HG03457 (cell line): ENCODE results near the gene ZNF473.

Experiments
- ATAC-seq: cut with Tn5 transposase; IDR thresholded peaks from one replicate; pipeline ENCODE4 v1.9.1; 2021; ENCODE audit warnings: moderate number of reproducible peaks; ENCODE audit not compliant: unreplicated experiment

Gene ZNF473

DNA sequence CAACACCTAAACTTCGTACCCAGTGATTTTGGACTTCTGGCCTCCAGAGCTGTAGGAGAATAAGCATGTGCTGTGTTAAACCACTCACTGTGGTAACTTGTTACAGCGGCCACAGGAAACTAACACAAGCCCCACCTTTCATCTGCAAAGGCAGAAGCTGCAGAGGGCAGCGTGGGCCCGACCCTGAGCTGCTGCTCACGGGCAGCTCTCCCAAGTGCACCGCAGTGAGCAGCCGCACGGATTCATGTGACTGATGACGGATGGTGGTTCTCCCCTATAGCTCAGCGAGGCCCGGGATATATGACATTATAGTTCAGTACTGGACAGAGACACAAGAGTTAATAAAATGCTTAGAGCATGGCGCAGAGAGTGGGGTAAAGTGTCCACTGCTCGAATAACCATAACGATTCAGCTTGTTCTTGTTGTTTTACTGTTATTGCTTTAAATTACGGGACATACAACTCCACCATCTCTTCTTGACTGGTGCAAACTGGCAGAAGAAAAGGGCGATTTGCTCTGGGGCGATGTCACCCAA is 22.5 kb upstream of the ZNF473 start:
- ATAC-seq: no peak

GRCh38 chr19:50003810-50004419 is 21.9 kb upstream of the ZNF473 start:
- ATAC-seq: no peak

GRCh38 chr19:50005428-50005827 is 20.4 kb upstream of the ZNF473 start:
- no peak for ATAC-seq

GRCh38 chr19:50007170-50007569 is 18.6 kb upstream of the ZNF473 start:
- ATAC-seq: no peak

GRCh38 chr19:50007947-50008346 is 17.9 kb upstream of the ZNF473 start:
- no peak for ATAC-seq

- ATAC-seq: no peak
These were observed 17.3 kb upstream of the ZNF473 start for GRCh38 chr19:50008532-50008931.

GRCh38 chr19:50016225-50016807 is 9.5 kb upstream of the ZNF473 start:
- ATAC-seq: no peak

DNA sequence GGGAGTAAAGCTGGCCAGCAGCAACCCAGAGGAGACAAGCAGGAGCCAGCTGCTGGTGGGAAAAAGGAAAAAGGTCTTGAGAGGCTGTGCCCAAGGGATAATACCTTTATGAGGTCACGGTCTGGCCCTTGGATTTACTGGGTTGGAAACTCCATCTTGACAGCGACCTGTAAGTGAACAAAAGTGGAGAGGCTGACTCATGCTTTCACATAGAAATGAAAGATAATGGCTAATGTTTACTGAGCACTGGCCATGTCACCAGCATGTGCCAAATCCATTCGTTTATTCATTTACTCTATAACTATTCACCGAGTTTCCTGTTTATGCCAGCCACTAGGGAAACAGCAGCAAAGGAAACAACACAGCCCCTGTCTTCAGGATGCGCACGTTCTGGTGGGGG is 5.3 kb upstream of the ZNF473 start:
- ATAC-seq: no peak

GRCh38 chr19:50022823-50023222 is 3.0 kb upstream of the ZNF473 start:
- no peak for ATAC-seq

DNA sequence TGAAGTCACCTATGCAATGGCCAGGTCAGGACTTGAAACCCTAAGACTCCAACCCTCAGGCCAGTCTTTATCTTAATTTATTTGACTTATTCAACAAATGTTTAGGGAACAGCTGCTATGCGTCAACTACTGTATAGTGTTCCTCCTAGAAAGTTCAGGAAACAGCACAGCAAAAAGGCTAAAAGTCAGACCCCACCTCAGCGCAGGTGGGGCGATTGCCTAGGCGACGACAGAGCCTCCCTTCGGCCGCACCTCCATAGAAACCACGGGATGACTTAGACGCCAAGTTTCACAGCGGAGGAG is 1.1 kb upstream of the ZNF473 start:
- peak; percentile 2 for ATAC-seq

DNA sequence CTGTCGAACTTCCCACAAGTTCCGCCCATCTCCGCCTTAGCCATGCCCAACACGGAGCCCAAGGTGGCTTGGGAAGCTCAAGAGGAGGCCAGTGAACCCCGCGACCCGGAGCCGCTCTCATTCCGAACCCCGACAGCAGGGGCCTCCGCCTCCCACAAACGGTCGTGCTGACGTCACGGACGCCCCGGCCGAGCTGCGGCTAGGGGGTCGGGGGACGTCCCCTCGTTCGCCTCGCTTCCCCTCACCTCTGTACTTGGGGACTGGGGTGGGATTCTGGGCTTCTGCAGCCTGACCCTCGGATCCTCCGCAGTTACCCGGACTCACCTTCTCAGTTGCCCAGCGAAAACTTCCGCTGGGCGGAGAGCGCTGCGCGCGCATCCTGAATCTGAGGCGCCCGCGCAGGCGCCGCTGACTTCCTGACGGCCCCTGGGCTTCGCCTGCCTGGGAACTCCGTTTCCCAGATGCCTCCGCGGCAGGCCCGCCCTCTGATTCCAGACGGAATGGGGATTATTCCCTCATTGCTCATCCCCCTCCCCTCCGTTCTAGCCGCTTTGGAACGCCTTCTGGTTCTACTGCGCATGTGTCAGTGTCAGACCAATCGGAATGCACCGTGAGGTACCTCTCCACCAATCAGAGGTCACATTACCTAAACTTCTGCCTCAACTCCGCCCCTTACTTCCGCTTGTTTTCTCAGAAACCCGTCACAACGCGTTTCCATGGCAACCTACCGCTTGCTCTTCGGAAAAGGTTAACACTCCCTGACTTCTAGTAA is 597 bp upstream of the ZNF473 start, which contains the start of gene VRK3:
TSS of gene VRK3 (minus strand) at position 351 of the 772 bp plus-strand sequence. CDS start 9,210 bp downstream, outside the sequence.
- peak; percentile 64 for ATAC-seq

DNA sequence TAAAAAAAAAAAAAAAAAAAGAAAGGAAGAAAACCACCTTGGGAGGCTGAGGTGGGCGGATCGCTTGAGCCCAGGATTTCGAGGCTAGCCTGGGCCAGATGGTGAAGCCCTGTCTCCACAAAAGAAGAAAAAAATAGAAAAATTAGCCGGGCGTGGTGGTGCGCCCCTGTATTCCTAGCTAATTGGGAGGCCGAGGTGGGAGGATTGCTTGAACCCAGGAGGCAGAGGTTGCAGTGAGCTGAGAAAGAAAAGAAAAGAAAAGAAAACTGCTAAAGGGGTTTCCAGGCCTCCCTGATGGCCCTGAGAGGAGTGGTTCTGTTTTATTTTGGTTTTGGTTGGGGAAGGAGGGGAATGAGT is 723 bp downstream of the ZNF473 start:
- ATAC-seq: no peak

DNA sequence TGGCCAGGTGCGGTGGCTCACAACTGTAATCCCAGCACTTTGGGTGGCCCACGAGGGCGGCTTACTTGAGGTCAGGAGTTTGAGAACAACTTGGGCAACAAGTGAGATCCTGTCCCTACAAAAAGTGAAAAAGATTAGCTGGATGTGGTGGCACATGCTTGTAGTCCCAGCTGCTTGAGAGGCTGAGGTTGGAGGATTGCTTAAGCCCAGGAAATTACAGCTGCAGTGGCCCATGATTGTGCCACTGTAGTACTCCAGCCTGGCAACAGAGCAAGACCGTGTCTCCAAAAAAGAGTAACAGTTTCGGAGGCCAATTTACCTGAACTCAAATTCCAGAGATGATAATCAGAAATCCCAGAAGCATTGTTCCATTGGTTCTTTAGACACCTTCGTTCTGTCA is 4.4 kb downstream of the ZNF473 start:
- no peak for ATAC-seq

DNA sequence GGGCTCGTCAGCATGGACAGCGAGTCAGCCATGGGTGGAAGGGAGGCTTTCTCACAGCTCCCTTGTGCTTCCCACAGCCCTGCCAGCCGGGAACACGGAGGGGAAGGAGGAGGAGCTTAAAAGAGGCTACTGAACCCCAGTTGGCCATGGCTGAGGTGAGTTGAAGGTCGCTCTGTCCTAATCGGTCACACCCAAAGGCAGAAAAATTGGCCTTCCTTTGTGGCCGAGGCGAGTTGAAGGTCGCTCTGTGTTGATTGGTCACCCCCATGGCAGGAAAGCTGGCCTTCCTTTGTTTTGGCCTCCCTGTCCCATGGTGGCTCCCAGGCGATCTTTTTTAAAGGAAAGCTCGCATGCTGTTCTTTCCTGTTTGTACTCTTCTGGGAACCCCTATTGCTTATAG is 5.1 kb downstream of the ZNF473 start:
- ATAC-seq: no peak

- no peak for ATAC-seq
These were observed 11.1 kb downstream of the ZNF473 start for GRCh38 chr19:50036908-50037307.

DNA sequence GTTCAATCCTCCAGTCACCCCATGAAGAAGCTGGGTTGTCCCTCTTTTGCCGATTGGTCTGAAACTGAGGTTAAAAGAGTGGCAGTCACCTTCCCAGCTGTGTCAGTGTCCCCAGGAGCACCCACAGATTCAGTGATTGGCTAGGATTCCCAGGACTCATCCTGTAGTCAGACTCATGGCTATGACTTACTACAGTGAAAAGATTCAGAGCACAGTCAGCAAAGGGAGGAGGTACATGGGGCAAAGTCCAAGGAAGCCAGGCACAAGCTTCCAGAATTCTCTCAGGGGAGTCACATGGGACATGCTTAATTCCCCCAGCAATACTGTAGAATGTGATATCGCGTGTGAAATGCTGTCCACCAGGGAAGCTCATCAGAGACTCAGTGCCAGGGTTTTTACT is 14.2 kb downstream of the ZNF473 start:
- no peak for ATAC-seq

DNA sequence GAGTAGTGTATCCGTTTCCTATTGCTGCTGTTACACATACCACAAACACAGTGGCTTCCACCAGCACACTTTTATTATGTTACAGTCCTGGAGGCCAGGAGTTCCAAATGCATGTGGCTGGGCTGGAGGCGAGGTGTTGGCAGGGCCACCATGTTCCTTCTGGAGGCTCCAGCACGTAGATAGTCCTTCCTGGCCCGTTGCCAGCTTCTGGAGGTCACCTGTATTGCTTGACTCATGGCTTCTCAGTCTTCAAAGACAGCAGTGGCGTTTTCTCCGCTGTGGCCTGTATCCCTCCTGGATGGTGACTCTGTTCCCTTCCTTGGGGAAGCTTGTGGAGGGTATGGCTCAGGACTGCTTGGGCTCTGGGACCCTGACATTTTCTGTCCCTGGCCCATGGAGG is 15.2 kb downstream of the ZNF473 start:
- ATAC-seq: no peak

GRCh38 chr19:50042363-50043024 is 16.7 kb downstream of the ZNF473 start:
- ATAC-seq: no peak

DNA sequence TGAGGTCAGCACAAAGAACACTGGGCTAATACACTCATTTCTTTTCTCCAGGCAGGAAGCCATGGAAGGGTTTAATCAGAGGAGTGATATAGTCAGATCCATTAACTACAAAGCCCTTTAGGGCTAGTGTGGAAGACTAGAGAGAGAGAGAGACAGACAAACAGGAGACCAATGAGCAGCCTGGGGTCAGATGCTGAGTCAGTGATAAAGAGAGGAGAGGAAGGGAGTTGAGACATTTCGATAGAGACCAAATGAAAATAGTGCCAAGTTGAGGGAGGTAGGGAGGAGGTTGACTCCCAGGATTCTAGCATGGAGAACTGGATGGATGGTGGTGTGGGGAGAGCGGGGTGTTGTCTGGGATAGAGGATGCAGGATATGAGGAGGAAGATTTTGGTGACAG is 18.2 kb downstream of the ZNF473 start:
- no peak for ATAC-seq

- no peak for ATAC-seq
These were observed 19.1 kb downstream of the ZNF473 start for GRCh38 chr19:50044922-50045321.

GRCh38 chr19:50046649-50047503 is 21.1 kb downstream of the ZNF473 start:
- ATAC-seq: no peak
